Adrenal gland (tissue), 5 donors: ENCODE data around the gene VPS37D.

Source experiments
- CTCF ChIP-seq, 6 experiments: fragments of 450-650 bp in 4 of 6; fragments of 200-600 bp in 2 of 6; sonication (generic) in 1 of 6; IDR thresholded peaks; 1 replicate in 5 of 6; 2 replicates in 1 of 6; pipeline versions ENCODE4 v1.5.1 to v1.8.0; 2016 to 2021; ENCODE audit warnings: antibody characterized with exemption in 6 of 6, mild to moderate bottlenecking in 2 of 6, moderate library complexity in 1 of 6
- POLR2A ChIP-seq, 2 donors: fragments of 450-650 bp; IDR thresholded peaks; one replicate each; pipeline ENCODE4 v1.6.1; 2017; ENCODE audit warnings: antibody characterized with exemption in 2 of 2, mild to moderate bottlenecking in 2 of 2, moderate library complexity in 1 of 2
- donor health status: DM: no; HTN: no; CAD: no.

DNA sequence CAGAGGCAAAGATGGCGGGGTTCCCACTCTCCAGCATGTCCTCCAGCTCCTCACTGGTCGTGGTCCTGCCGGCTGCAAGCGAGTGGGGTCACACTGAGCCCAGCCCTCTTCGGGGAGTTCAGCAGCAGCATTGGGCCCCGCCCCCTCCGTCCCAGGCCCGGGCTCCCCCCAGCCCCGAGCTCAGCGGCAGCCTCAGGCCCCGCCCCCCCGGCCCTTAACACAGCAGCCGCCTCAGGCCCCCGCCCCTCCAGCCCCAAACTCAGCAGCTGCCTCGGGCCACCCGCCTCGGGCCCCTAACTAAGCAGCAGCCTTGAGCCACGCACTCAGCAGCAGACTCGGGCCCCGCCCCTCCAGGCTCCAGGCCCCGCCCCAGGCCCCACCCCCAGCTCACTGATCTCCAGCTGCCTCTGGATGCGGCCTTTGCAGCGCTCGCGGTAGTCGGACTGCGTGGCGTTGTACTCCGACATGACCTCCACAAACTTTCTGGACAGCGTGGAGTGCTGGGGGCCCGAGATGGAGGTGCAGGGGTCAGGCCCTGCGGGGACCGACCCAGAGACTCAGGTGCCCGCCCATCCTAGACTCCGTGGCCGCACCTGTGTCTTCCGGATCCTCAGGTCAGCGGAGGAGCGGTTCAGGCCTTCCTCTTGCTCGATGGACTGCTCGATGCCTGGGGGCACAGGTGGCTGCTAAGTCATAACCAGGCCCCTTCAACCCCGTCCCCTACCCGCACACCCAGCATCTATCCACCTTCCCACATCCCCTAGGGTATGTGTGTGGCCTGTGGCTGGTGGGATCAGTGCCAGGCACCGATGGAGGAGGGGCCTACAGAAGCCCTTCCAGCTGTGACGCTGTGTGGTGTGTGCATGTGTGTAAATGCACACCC, 36.4 kb downstream of the VPS37D start:
- TF ChIP-seq CTCF (IDR thresholded peaks at IDR 0.05) (no peak), POLR2A (IDR thresholded peaks at IDR 0.05) (no peak)
